HG02885 (cell line): ENCODE results near the gene AHCYL2.
"Not testable (repeated sequence)": the region's sequence is repeated elsewhere in the genome, so short reads cannot be mapped to it uniquely, and the experiment has no call there.

Experiments used
- ATAC-seq: cut with Tn5 transposase; IDR thresholded peaks from one replicate; pipeline ENCODE4 v1.9.1; 2021; ENCODE audit warnings: mild to moderate bottlenecking; ENCODE audit not compliant: unreplicated experiment, poor library complexity

Gene AHCYL2

GRCh38 chr7:129438839-129439651 lies 214.2 kb downstream of the AHCYL2 start:
- no peak for ATAC-seq

GRCh38 chr7:129439963-129440625 lies 215.3 kb downstream of the AHCYL2 start:
- ATAC-seq: no peak

GRCh38 chr7:129443612-129444011 lies 218.8 kb downstream of the AHCYL2 start:
- no peak for ATAC-seq

DNA sequence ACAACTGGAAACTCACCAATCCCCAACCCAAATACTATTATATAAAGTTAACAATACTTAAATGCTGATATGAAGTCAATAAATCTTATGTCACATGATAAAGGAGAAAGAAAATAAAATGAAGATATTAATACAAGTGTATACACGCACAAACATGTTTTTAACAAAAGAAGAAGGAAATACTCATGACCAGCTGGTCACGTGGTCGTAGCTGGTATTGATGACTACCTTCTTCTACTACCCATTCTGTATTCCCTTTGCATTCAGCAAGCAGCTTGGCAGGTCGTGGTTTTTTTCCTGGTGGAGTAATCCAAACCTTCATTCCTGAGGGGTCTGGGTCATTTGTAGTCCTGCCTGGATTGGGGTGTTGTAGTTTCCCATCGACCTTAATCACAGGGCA lies 219.9 kb downstream of the AHCYL2 start:
- not testable (repeated sequence) for ATAC-seq

GRCh38 chr7:129446925-129447324 lies 222.1 kb downstream of the AHCYL2 start:
- ATAC-seq: not testable (repeated sequence)

GRCh38 chr7:129447445-129447844 lies 222.6 kb downstream of the AHCYL2 start:
- ATAC-seq: not testable (repeated sequence)

- ATAC-seq: not testable (repeated sequence)
These were observed 223.8 kb downstream of the AHCYL2 start for GRCh38 chr7:129448608-129449007.

GRCh38 chr7:129450295-129450694 lies 225.5 kb downstream of the AHCYL2 start:
- ATAC-seq: no peak

- no peak for ATAC-seq
These were observed 227.9 kb downstream of the AHCYL2 start for GRCh38 chr7:129452589-129453231.

DNA sequence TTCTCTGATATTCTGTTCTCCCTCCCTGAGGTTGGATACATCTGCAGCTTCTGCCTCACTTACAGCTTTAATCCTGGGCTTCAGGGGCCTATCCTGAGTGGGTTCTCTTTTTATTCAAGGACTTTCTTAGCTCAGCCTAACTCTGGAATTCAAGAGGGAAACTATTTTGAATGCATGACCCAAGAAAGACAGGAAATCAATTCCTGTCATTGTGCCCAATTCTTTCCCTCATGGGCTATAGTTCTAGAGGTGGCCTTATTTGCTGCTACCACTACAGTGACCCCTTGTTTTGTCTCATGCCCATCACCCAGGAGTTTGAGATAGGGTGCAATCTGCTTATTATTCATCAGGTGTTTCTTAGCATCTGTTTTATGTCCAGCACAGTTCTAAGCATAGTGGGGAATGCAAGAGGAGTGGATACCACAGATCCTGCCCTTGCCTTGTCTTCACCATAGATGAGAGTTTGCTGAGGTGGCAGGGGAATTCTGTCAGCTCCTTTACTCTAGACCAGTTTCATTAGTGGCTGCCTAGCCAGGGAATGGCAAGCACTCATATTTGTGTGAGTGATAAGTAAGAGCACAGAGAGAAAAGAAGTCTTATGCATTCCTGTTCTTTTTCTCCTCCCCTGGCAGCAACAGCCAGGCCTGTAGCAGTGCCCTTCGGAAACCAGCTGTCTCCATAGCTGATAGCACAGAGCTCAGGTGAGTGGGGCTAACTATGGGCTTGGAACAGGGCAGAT lies 228.8 kb downstream of the AHCYL2 start:
- ATAC-seq: no peak

GRCh38 chr7:129454249-129454551 lies 229.4 kb downstream of the AHCYL2 start:
- ATAC-seq: no peak

DNA sequence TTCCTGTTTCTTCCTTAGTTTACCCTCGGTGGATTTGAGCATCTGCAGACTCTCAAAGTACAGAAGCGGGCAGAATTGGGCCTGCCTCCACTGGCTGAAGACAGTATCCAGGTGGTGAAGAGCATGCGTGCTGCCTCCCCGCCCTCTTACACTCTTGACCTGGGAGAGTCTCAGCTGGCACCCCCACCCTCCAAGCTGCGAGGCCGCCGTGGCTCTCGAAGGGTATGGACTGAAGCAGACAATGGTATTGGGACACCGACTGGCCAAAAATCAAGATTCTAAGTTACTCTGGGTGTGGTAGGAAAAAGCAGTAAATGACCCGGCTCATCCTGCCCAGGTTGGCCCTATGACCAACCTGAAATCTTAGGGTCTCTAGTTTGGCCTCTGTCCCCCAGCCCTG lies 231.6 kb downstream of the AHCYL2 start:
- ATAC-seq: no peak

GRCh38 chr7:129457101-129457500 lies 232.3 kb downstream of the AHCYL2 start:
- ATAC-seq: no peak

DNA sequence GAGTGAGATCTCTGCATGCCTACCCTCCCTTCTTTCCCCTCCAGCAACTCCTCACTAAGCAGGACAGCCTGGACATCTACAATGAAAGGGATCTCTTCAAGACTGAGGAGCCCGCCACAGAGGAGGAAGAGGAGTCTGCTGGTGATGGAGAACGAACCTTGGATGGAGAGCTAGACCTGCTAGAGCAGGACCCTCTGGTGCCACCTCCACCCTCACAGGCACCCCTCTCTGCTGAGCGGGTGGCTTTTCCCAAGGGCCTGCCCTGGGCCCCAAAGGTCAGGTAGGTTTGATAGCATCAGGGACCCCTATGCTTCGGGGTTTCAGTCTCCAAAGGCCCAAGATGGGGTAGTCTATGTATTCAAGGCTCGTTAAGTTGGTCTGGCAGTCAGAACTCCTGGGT lies 233.3 kb downstream of the AHCYL2 start:
- no peak for ATAC-seq

- no peak for ATAC-seq
These were observed 237.0 kb downstream of the AHCYL2 start for GRCh38 chr7:129461809-129462208.

GRCh38 chr7:129462420-129462819 lies 237.6 kb downstream of the AHCYL2 start:
- ATAC-seq: no peak

- no peak for ATAC-seq
These were observed 239.4 kb downstream of the AHCYL2 start for GRCh38 chr7:129464194-129464593.

GRCh38 chr7:129465080-129465479 lies 240.2 kb downstream of the AHCYL2 start:
- no peak for ATAC-seq

DNA sequence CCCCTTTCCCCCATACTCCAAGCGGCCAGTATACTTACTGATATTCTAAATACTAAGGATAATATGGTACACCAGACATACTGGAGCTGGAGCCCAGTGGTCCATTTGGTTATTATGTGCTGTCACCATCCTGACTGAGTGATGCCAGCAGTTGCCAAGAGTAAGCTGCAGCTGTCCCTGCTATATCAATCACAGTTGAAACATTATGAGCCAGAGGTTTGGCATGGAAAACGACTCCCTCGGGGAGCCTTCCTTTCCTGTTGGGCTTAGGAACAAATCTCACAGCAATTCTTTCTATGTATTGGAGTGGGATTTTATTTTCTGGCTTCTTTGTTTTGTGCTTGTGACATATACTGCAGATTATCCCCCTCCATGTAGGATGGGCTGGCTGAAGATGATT lies 242.0 kb downstream of the AHCYL2 start:
- no peak for ATAC-seq

- ATAC-seq: no peak
These were observed 243.3 kb downstream of the AHCYL2 start for GRCh38 chr7:129468087-129468486.

GRCh38 chr7:129468547-129468946 lies 243.7 kb downstream of the AHCYL2 start:
- ATAC-seq: no peak
